Hematopoietic multipotent progenitor cell treated with erythropoietin and hydrocortisone succinate and interleukin-3 and kit ligand, for 15 days (in vitro differentiated cells): ENCODE data around the gene MYL5.
"Not testable (repeated sequence)": the region's sequence is repeated elsewhere in the genome, so short reads cannot be mapped to it uniquely, and the experiment has no call there.

Source experiments
- DNase-seq: peaks from one replicate; pipeline ENCODE4 v3.0.0-alpha.2; 2015; ENCODE audit warnings: low spot score

Gene MYL5

DNA sequence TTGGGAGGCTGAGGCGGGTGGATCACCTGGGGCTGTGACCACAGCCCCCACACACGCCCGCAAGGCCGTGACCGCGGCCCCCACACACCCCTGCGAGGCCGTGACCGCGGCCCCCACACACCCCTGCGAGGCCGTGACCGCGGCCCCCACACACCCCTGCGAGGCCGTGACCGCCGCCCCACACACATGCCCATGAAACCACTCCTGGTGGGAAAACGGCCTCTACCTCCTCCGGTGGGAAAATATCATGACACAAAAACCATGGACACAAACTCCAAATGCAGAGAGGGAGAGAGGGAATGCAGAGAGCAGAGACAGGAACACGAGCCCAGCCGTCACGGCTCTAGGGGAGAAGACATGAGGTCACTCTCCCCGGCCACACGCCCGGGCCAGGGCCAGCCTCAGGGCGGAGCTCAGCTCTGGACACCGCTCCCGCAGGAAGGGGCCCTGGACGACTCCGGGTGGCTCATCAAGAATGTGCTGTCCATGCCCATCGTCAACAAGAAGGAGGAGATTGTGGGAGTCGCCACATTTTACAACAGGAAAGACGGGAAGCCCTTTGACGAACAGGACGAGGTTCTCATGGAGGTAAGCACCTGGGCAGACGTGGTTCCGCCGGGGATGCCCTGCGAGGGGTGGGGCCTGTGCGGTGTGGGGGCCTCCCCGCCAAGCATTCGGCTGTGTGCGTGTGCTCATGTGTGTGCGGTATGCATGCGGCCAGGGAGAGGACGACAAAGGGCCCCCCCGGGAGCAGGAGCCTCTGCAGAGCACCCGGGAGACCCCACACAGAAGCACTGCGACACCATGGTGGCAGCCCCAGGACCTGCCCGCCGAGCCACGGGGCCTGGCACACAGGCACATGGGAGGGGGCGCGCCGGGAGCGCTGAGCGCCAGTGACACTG, 17.7 kb upstream of the MYL5 start:
- DNase-seq, result no peak

DNA sequence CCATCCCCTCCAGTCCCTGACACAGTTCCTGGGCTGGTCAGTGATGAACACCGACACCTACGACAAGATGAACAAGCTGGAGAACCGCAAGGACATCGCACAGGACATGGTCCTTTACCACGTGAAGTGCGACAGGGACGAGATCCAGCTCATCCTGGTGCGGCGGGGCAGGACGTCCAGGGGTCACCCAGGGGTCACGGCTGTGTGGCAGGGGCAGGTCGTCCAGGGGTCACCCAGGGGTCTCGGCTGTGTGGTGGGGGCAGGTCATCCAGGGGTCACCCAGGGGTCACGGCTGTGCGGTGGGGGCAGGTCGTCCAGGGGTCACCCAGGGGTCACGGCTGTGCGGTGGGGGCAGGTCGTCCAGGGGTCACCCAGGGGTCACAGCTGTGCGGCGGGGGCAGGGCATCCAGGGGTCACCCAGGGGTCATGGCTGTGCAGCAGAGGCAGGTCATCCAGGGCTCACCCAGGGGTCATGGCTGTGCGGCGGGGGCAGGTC, 17.0 kb upstream of the MYL5 start:
- no peak for DNase-seq

DNA sequence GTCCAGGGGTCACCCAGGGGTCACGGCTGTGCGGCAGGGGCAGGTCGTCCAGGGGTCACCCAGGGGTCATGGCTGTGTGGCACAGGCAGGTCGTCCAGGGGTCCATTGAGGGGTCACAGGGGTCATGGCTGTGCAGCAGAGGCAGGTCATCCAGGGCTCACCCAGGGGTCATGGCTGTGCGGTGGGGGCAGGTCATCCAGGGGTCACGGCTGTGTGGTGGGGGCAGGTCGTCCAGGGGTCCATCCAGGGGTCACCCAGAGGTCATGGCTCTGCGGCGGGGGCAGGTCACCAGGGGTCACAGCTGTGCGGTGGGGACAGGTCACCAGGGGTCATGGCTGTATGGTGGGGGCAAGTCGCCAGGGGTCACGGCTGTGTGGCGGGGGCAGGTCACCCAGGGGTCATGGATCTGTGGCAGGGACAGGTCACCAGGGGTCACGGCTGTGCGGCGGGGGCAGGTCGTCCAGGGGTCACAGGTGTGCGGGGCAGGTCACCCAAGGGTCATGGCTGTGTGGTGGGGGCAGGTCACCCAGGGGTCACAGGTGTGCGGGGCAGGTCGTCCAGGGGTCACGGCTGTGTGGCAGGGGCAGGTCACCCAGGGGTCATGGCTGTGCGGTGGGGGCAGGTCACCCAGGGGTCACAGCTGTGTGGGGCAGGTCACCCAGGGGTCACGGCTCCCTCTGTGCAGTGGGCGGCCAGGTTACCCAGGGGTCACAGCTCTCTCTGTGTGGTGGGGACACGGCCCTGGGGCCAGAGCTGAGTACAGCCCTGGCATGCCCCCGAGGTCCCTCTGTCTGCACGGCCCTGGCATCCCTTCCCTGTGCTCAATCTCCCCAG, 16.3 kb upstream of the MYL5 start:
- no peak for DNase-seq

DNA sequence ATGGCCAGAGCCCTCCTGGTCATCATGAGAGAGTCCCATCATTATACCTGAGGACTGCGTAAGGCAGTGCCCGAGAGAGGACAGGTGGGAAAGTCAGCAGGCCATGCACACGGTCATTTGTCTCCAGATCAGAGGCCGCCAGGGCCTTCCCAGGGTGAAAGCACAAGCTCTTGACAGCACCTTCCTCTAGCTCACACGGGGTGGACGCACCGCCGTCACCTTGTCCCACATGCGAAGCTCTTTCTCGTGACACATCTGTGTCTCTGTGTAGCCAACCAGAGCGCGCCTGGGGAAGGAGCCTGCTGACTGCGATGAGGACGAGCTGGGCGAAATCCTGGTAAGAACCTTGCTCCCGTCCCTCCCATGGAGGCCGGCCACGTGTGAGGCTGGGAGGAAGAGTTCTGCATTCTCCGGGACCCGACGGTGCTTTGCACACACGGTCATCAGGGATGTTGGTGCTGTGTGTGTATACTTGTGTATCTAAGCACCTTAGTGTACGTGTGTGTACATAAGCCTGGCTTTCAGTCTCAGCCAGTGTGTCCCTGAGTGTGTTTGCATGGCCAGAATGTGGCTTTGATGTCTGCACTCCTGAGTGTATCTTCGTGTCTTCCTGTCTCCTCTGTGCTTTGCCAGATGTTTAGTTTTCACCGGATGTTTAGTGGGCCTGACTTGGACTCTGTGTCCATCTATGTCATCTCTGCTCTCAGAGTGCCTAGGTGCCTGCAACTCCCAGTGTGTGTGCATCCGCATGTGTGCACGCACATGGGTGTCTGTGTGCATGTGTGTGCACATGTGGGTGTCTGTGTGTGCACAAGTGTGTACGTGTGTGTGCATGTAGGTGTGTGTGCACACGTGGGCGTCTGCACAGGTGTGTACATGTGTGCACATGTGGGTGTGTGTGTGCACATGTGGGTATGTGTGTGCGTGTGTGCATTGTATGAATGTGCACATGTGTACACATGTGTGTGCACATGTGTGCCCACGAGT, 15.4 kb upstream of the MYL5 start:
- no peak for DNase-seq

DNA sequence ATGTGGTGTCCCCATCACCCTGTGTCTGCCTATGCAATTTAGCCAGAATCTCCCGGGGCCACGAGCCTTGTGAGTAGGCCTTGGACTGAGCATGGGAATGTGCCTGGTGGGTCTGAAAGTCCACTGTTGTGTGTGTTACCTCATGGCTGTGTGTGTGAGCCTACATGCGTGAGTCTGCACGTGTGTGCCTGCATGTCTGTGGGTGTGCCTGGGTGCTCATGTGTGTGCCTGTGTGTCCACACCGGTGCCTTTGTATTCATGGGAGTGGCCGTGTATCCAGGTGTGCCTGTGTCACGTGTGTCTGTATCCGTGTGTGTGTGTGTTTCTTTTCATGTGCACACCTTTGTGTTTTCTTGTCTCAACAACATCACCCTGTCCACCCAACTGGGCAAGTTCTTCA, 14.5 kb upstream of the MYL5 start:
- no peak for DNase-seq

DNA sequence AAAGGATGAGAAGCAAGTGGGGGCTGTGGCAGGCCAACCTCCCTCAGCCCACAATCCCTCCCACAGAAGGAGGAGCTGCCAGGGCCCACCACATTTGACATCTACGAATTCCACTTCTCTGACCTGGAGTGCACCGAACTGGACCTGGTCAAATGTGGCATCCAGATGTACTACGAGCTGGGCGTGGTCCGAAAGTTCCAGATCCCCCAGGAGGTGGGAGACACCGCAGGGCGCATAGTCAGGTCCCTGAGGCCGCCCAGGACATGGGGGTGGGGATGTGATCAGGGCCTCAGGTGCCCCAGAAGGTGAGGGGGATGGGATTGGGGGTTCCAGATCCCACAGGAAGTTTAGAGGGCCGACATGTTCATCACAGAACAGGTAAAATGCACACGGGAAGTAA, 13.9 kb upstream of the MYL5 start:
- DNase-seq, result no peak

DNA sequence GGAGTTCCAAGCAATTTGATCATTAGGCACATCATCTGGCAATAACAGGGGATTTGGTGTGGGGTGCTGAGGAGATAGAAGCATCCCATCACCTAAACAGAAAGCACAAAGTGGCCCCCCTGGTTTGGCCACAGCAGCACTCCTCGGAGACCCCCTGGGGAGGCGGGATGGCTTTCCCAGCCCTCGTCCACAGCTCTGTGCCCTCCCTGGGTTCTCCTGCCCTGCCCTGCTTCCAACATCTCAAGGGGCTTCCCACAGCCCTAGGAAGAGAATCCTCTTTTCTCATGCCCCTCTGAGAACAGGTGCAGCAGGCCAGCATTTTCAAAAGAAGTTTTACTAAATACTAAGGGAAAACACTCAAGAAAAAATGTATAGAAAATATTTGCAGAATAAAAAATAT, 13.1 kb upstream of the MYL5 start:
- no peak for DNase-seq

DNA sequence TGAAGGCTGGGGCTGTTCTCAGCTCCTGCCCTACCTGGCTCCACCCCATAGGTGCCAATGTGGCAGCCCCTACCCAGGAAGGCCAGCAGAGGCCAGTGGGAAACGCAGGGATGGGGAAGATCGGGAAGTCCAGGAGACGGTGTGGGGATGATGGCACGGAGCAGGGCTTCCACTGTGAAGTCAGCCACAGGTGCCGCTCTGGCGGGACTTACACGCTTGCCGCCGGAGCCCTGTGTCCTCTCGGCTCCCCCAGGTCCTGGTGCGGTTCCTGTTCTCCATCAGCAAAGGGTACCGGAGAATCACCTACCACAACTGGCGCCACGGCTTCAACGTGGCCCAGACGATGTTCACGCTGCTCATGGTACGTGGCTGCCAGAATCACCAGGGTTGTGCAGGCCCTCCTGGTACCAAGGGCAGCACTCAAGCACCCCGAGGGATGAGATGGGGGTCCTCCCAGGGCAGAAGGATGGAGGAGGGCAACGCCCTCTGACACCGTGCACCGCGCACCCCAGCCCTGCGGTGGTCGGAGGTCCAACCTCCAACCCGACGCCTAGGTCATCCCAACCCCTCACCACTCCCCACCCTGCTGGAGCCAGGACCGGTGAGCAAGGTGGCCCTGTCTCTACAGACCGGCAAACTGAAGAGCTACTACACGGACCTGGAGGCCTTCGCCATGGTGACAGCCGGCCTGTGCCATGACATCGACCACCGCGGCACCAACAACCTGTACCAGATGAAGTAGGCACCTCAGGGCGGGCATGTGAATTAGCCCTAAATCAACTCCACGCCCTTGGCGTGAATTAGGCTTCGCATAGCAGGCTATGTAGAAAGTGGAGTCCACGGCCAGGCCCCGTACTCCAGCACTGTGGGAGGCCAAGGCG, 12.2 kb upstream of the MYL5 start:
- no peak for DNase-seq

DNA sequence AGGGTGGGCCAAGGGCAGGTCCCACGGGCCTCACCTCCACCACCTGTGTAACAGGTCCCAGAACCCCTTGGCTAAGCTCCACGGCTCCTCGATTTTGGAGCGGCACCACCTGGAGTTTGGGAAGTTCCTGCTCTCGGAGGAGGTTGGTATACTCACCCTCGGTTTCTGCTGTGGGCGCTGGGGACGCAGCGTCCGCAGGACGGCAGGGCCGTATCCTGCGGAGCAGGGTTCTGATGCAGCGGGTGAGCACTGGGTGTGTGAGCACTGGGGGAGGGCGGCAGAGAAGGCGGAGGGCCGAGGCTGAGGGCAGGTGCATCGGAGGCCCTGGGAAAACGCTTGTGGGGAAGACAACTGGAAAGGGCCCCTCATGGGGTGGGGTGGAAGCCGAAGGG, 11.3 kb upstream of the MYL5 start:
- no peak for DNase-seq

DNA sequence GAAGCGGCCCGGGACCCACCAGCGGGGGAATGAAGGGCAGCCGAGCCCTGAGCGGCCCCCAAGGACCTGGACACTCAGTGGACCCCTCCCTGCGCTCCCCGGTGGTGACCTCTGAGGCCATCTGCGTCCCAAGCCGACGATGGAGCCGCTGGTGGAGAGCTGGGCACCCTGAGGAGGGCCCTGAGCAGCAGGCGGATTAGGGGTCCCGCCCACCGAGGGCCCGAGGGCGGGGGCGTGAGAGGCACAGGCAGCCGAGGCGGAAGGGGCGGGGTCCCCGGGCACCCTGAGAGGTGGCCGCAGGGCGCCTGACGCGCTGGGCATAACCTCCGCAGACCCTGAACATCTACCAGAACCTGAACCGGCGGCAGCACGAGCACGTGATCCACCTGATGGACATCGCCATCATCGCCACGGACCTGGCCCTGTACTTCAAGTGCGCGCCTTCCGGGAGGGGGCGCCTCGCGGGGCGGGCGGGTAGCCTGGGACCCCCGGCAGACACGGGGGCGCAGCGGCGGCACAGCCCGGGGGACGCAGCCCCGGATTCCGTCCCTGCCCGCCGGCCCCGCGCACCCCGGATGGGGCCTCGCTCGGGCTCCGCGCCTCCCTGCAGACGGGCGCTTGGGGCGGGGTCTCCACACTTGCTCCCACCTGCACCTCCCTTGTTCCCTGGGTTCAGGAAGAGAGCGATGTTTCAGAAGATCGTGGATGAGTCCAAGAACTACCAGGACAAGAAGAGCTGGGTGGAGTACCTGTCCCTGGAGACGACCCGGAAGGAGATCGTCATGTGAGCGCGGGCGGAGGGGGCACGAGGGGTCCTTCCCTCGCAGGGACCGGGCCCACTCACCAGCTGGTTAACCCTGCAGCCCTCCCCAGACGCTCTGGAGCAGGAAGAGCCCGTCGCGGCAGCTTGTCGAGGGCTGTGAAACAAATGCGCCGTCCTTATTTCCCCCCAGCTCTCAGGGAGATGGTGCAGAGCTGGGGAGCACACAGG, 10.6 kb upstream of the MYL5 start:
- no peak for DNase-seq

DNA sequence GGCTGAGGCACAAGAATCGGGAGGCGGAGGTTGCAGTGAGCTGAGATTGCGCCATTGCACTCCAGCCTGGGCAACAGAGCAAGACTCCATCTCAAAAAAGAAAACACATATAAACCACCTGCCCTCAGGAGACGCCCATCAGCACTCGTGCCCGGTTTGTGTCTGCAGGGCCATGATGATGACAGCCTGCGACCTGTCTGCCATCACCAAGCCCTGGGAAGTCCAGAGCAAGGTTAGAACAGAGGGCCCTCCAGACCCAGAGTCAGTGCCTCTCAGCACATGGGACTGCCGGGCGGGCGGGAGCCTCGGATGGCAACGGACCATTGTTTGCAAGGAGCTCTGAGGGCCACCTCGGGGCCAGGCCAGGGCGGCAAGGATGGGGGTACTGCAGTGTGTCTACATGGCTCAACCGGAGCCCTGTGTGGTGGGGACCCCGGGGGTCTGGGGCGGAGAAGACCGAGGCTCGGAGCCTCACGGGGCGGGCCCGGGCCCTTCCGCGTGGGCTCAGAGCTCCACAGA, 9.6 kb upstream of the MYL5 start:
- DNase-seq, result no peak

DNA sequence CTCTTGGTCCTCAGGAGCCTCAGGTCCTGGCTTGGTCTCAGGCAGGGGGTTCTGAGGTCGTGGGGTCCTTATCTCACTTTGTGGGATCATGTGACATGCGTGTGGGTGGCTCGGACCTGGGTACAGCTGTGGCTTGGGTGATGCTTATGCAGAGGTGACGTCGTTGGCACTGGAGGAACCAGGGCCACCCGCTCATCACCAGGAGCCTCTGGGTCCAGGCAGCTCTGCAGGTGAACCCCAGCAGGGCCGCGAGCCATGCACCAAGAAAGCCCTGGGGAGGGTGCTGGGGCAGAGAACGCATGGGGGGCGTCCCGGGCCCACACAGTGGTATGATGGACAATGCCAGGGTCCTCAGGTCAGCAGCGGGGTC, 9.0 kb upstream of the MYL5 start:
- DNase-seq, result no peak

DNA sequence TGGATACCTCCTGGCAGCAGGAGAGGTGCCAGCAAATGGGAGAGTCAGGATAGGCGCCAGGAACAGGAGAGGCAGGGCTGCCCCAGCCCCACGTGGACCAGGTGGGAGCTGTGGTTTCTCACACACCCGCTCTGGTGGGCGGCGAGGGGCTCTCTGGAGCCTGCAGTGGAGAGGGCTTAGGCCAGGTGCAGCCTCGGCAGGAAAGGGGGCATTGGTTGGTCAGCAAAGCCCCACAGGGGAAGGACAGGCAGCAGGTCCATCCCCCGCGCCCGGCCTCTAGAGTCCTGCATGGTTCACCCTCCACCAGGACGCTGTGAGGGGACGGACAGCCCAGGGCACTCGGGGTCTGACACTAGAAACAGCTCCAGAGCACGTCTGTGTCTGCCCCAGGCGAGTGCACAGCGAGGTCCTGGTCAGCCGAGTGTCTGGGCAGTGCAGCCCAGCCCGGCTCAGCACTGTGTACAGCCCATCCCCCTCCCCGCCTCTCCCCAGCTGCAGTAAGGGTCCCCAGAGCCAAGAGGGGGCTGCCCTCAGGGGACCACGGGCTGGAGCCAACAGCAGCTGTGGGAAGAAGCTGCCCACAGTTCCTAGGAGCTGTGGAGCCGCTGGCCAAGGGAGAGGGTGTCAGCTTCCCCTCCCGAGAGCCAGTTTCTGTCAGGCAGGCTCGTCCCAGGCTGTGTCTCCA, 8.4 kb upstream of the MYL5 start:
- DNase-seq, result no peak

DNA sequence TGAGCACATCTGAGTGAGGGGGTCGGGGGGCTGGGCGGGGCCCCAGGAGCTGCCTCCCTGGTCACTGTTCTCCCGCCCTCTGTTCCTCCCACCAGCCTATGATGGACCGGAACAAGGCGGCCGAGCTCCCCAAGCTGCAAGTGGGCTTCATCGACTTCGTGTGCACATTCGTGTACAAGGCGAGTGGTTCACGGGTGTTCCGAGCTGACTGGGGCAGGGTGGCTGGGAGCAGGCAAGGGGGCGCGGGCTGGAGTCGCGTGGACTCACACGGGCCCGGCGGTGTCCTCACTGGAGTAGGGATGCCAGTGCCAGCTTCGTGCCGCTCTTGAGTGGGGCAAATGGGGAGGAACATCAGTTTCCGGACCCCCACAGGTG, 7.9 kb upstream of the MYL5 start:
- no peak for DNase-seq

DNA sequence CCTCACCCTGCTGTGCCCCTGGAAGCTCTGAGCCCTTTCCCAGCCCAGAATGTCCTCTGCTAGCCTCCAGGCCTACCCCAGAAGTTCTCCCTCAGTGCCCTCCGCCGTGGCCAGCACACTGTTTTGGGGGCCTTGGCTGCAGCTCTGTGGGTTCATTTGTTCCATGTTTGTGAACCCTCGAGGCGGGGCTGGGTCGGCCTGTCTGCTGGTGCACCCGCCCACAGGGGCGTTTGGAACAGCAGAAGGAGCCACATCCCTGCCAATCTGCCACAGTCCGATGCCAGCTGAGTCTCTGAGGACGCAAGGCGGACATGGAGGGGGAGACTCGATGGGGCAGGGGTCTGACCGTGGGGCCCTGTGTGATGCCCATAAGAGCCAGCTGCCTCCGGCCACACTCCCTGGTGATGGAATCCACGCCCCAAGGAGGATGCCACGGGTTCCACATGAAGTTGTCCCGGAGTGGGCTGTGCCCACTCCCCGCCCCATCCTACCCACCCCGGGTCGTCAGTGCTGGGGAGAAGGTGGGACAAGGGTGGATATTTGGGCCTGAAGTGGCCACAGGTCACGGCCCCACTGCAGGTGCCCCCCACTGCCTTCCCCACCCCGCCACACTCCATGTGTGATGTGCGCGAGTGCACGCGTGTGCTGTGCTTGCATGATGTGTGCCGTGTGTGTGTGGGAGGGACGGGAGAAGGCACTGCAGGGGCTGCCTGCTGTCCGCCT, 7.4 kb upstream of the MYL5 start:
- DNase-seq, result no peak

DNA sequence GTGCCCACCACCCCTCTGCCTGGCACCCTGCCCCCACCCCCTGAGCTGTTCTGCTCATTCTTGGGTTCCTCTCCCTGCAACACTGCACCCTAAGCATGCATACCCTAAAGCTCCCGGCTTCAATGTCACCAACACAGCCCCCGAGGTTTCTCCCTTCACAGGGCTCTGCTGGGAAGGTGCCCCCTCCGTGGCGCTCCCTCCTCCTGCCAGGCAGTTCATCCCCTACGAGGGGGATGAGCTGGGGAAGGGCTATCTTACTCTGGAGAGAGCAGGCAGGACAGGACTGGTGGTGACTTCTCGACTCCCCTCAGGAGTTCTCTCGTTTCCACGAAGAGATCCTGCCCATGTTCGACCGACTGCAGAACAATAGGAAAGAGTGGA, 6.8 kb upstream of the MYL5 start:
- no peak for DNase-seq

DNA sequence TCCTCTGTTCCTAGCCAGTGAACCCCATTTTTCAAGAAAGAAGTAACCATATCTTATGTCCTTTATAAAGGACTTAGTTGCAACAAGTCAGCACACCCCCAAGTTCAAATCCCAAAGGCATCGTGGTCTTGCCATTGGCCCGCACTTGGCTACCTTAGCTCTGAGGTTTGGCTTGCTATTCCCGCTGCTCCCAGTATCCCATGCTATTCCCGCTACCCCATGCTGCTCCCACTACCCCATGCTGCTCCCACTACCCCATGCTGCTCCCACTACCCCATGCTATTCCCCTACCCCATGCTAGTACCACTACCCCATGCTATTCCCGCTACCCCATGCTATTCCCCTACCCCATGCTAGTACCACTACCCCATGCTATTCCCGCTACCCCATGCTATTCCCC, 6.1 kb upstream of the MYL5 start:
- DNase-seq, result not testable (repeated sequence)
